Heart left ventricle (tissue), 16 donors: ENCODE data around the gene GGACT. TPM values are rescaled to one million over a fixed set of nuclear protein-coding genes. Genes with fewer than 3 reads are reported as not detected.

Source experiments
- ATAC-seq, 4 donors: fragments of 200-7000 bp; cut with Tn5 transposase; one replicate each; pipeline ENCODE4 v1.9.1; 2020 to 2022; ENCODE audit warnings: moderate library complexity in 4 of 4, mild to moderate bottlenecking in 3 of 4, moderate number of reproducible peaks in 1 of 4
- DNase-seq, 5 donors: peaks; one replicate each; pipeline ENCODE4 v3.0.0-alpha.2; 2020
- H3K27ac ChIP-seq, 12 donors: fragments of 200-600 bp; sonication (generic) in 4 of 12; one replicate each; pipeline versions ENCODE4 v1.5.0 to v1.8.0; 2016 to 2022; ENCODE audit warnings: mild to moderate bottlenecking in 2 of 12
- H3K27me3 ChIP-seq, 9 donors: fragments of 200-600 bp; sonication (generic) in 2 of 9; one replicate each; pipeline versions ENCODE4 v1.5.1 to v1.8.0; 2016 to 2022; ENCODE audit warnings: mild to moderate bottlenecking in 3 of 9
- H3K36me3 ChIP-seq, 9 donors: fragments of 200-600 bp; sonication (generic) in 2 of 9; one replicate each; pipeline versions ENCODE4 v1.5.0 to v1.8.0; 2018 to 2022; ENCODE audit warnings: mild to moderate bottlenecking in 2 of 9
- H3K4me1 ChIP-seq, 12 donors: fragments of 200-600 bp; sonication (generic) in 4 of 12; one replicate each; pipeline versions ENCODE4 v1.5.0 to v1.8.0; 2016 to 2022; ENCODE audit warnings: mild to moderate bottlenecking in 3 of 12
- H3K4me3 ChIP-seq, 12 donors: fragments of 200-600 bp; sonication (generic) in 4 of 12; one replicate each; pipeline versions ENCODE4 v1.5.0 to v1.8.0; 2017 to 2022; ENCODE audit warnings: mild to moderate bottlenecking in 9 of 12, moderate library complexity in 4 of 12
- H3K9me3 ChIP-seq, 12 donors: fragments of 200-600 bp; sonication (generic) in 4 of 12; one replicate each; pipeline versions ENCODE4 v1.5.0 to v1.8.0; 2016 to 2022; ENCODE audit warnings: mild to moderate bottlenecking in 1 of 12
- CTCF ChIP-seq, 12 donors: fragments of 200-600 bp; sonication (generic) in 4 of 12; IDR thresholded peaks; one replicate each; pipeline versions ENCODE4 v1.5.0 to v1.8.0; 2018 to 2022; ENCODE audit warnings: antibody characterized with exemption in 12 of 12, mild to moderate bottlenecking in 5 of 12
- POLR2A ChIP-seq, 2 donors: fragments of 450-650 bp; IDR thresholded peaks; one replicate each; pipeline ENCODE4 v1.6.1; 2017; ENCODE audit warnings: antibody characterized with exemption in 2 of 2, mild to moderate bottlenecking in 2 of 2, moderate library complexity in 2 of 2
- WGBS, 4 donors: extraction: QIAGEN DNeasy Blood & Tissue Kit in 2 of 4; methylation state at CpG; one replicate each; pipeline versions ENCODE4 v1.1.5 to v1.1.7; 2013 to 2018; 5-methylcytosine and 5-hydroxymethylcytosine counted together
- intact Hi-C, 10 donors: fragments of 100-400 bp; cut with DNase I; formaldehyde crosslinking; loops; one replicate each; pipeline versions ENCODE4 v1.11.1 to v1.14.2; 2022
- long read RNA-seq, 3 donors: library from polyadenylated mRNA; unstranded; transcript quantifications; one replicate each; pipeline ENCODE4 v2.0.0, GENCODE V29; 2020 to 2021
- polyA plus RNA-seq, 2 donors: library from polyadenylated mRNA; stranded (reverse); fragments of 200-250 nt; gene quantifications; one replicate each; pipeline ENCODE4 v1.2.3, GENCODE V29; 2013
- total RNA-seq, 9 donors: library from RNA; depleted of rRNA in 2 of 9; stranded (reverse); fragments of >200 nt in 2 of 9; fragmentation: NEBNext Ultra II Directional in 3 of 9; extraction: Animal tissue kit (Norgen Biotek cat#: 25700) in 3 of 9; gene quantifications; one replicate each; pipeline versions ENCODE4 v1.1.0 to v1.2.4, GENCODE V29; 2016 to 2023
- donor health status: ischemic (EF 13 %, LVEDD 7.1; RV severe dilation, severe dysfunction).
- donor health status: healthy with polysubstance abuse.
- donor health status: DM: no; HTN: yes; CAD: no.
- donor health status: DM: no; HTN: no; CAD: no.
- donor health status: ischemic (EF 25% LVEDD 6.9; RV normal size, moderate dysfunction).
- donor health status: ischemic (EF 25% LVEDD 5.7; RV mildly dilated, moderate dysfunction).
- donor health status: healthy.
- donor health status: DM: yes; HTN: yes; CAD: no.
- donor health status: ischemic (EF 35%, LVEDD 5.7; RV mildly dilated, moderate dysfunction).
- donor health status: nonischemic (EF 11% LVEDD 7.7; RV severe dilation, severe dysfunction).
- donor health status: DM: yes; HTN: yes; CAD: no.
- donor health status: PGD.
- donor health status: ischemic (EF 29% LVEDD 5.4; RV normal size, mild dysfunction).
- donor health status: nonischemic (EF 23%, LVEDD 6.1; RV moderate dilation, normal function).

GGACT gene
- 1 to 10 TPM in 8 of 9 donors, under 1 TPM in 1; 1.00 to 3.9 (median 1.4) TPM for total RNA-seq
- polyA plus RNA-seq: under 1 TPM; 0.34 to 0.91 TPM
- long read RNA-seq, donor 1, partial matches to known transcripts: 0 of 1 reads
- long read RNA-seq, donor 1, other reads (novel, unspliced or antisense): 1 of 1 reads
- long read RNA-seq, donor 2, partial matches to known transcripts: 1 of 1 reads
- long read RNA-seq, donor 2, other reads (novel, unspliced or antisense): 0 of 1 reads
- long read RNA-seq, donor 3, partial matches to known transcripts: 1 of 1 reads
- long read RNA-seq, donor 3, other reads (novel, unspliced or antisense): 0 of 1 reads

- Histone ChIP-seq H3K27me3 (no peaks in the 10 kb centered on the region), H3K27ac (peak within 1 kb of the TSS; percentile 30 to 88 (median 68)), H3K36me3 (peaks cover 0 to under 1% (median 0%) of the 10 kb centered on the region in 9 donors), H3K4me3 (peak within 1 kb of the TSS; percentile 57 to 81 (median 69)), H3K9me3 (no peaks in the 10 kb centered on the region), H3K4me1 (peaks cover 0 to 18% (median 5%) of the 10 kb centered on the region in 12 donors)
- DNase-seq: peak; percentile 66 to 90 (median 72)
- ATAC-seq: peak; percentile 73 to 98 (median 93)
- 6 to 18% (median 10%) methylated on average over 41 to 82 of the region's 82 CpGs for WGBS, 4 donors
- intact Hi-C loops: loop anchor here in 1 of 10 donors (5.0 kb wide), 1 partner anchor 936 kb away; no protein-coding TSS in a partner anchor
- TF ChIP-seq CTCF (IDR thresholded peaks at IDR 0.05): peak; percentile 49 to 84 (median 69)
- TF ChIP-seq POLR2A (IDR thresholded peaks at IDR 0.05): no peak
These were observed at the start of gene GGACT for GRCh38 chr13:100588331-100589177. Gene GGACT, minus strand, starts transcription at chr13:100588789. Its CDS starts 56,198 bp downstream, at chr13:100532591.

- no peak for TF ChIP-seq CTCF (IDR thresholded peaks at IDR 0.05)
- no peak for TF ChIP-seq POLR2A (IDR thresholded peaks at IDR 0.05)
- no peak for ATAC-seq
These were observed 49.2 kb upstream of the GGACT start for GRCh38 chr13:100637796-100638195.

GRCh38 chr13:100637380-100637779 is 48.8 kb upstream of the GGACT start:
- Histone ChIP-seq H3K4me3 (no peak overlapping the region), H3K4me1 (no peaks in the 10 kb centered on the region), H3K27ac (no peak overlapping the region), H3K9me3 (no peaks in the 10 kb centered on the region), H3K27me3 (no peaks in the 10 kb centered on the region), H3K36me3 (peaks cover 0 to 70% (median 62%) of the 10 kb centered on the region in 9 donors)
- 87 to 94% (median 91%) methylated on average over 16 of the region's 16 CpGs for WGBS, 4 donors
- intact Hi-C loops: no loop called here
- ATAC-seq (no peak), DNase-seq (no peak)
- TF ChIP-seq CTCF (IDR thresholded peaks at IDR 0.05) (no peak), POLR2A (IDR thresholded peaks at IDR 0.05) (no peak)

More at GRCh38 chr13:100637796-100638195, 49.2 kb upstream of the GGACT start:
- Histone ChIP-seq H3K4me3 (no peak overlapping the region), H3K27ac (no peak overlapping the region), H3K4me1 (no peaks in the 10 kb centered on the region), H3K9me3 (no peaks in the 10 kb centered on the region), H3K36me3 (peaks cover 0 to 71% (median 60%) of the 10 kb centered on the region in 9 donors), H3K27me3 (no peaks in the 10 kb centered on the region)
- intact Hi-C loops: no loop called here
- WGBS, 4 donors: 68 to 78% (median 73%) methylated on average over 5 of the region's 5 CpGs
- no peak for DNase-seq

GRCh38 chr13:100636441-100636840 is 47.9 kb upstream of the GGACT start:
- DNase-seq: no peak
- Histone ChIP-seq H3K9me3 (no peaks in the 10 kb centered on the region), H3K27ac (no peak overlapping the region), H3K27me3 (no peaks in the 10 kb centered on the region), H3K36me3 (peaks cover 0 to 71% (median 54%) of the 10 kb centered on the region in 9 donors), H3K4me1 (no peaks in the 10 kb centered on the region), H3K4me3 (no peak overlapping the region)
- intact Hi-C loops: no loop called here
- WGBS, 4 donors: 92 to 99% (median 97%) methylated on average over 7 of the region's 7 CpGs
- TF ChIP-seq CTCF (IDR thresholded peaks at IDR 0.05) (no peak), POLR2A (IDR thresholded peaks at IDR 0.05) (no peak)
- no peak for ATAC-seq
